B cell (primary cell): ENCODE results near the gene TCFL5. TPM values are rescaled to one million over a fixed set of nuclear protein-coding genes. Genes with fewer than 3 reads are reported as not detected.
"Not testable (repeated sequence)": the region's sequence is repeated elsewhere in the genome, so short reads cannot be mapped to it uniquely, and the experiment has no call there.

Experiments
- ATAC-seq: fragments of 200-7000 bp; cut with Tn5 transposase; one replicate; pipeline ENCODE4 v1.10.0; 2021; ENCODE audit warnings: low read depth, mild to moderate bottlenecking, moderate number of reproducible peaks, moderate library complexity
- CTCF ChIA-PET: fragments of 350-600 bp; sonication (Branson Sonifier 250); formaldehyde crosslinking; loops from one replicate; lab custom pipeline; 2021; ENCODE audit warnings: antibody characterized with exemption, inconsistent platforms; lab: Charles Lee
- POLR2A ChIA-PET: fragments of 350-600 bp; sonication (Branson Sonifier 250); formaldehyde crosslinking; loops from one replicate; lab custom pipeline; 2021; ENCODE audit warnings: antibody characterized with exemption; lab: Charles Lee
- DNase-seq: peaks from one replicate; pipeline ENCODE4 v3.0.0; 2013
- H2AFZ ChIP-seq: 2 replicates; pipeline ENCODE4 v1.6.1; 2012; ENCODE audit warnings: mild to moderate bottlenecking, low read depth, low read length; ENCODE audit not compliant: insufficient read depth, poor library complexity, severe bottlenecking
- H3K27ac ChIP-seq, 2 donors: 1 replicate in 1 of 2; 2 replicates in 1 of 2; pipeline ENCODE4 v1.5.1; 2012 to 2013; ENCODE audit warnings: low read length in 2 of 2, mild to moderate bottlenecking in 2 of 2, moderate library complexity in 1 of 2
- H3K27me3 ChIP-seq, 4 experiments: fragments of 200-600 bp in 1 of 4; sonication (generic) in 1 of 4; replicated peaks in 1 of 4; 1 replicate in 2 of 4; 2 replicates in 2 of 4; pipeline versions ENCODE4 v1.6.1 to v1.7.0; 2013 to 2016; ENCODE audit warnings: low read length in 3 of 4, mild to moderate bottlenecking in 2 of 4, mixed read lengths in 1 of 4, moderate library complexity in 1 of 4; ENCODE audit not compliant: insufficient read depth in 4 of 4, control insufficient read depth in 3 of 4; ENCODE audit errors: control extremely low read depth in 1 of 4
- H3K36me3 ChIP-seq, 2 experiments: replicated peaks in 1 of 2; 1 replicate in 1 of 2; 2 replicates in 1 of 2; pipeline versions ENCODE4 v1.6.1 to v1.7.1; 2013; ENCODE audit warnings: low read length in 1 of 2; ENCODE audit not compliant: insufficient read depth in 2 of 2, control insufficient read depth in 1 of 2; ENCODE audit errors: control extremely low read depth in 1 of 2, extremely low read depth in 1 of 2
- H3K4me1 ChIP-seq, 2 donors: fragments of 200-600 bp in 1 of 2; sonication (generic) in 1 of 2; 1 replicate in 1 of 2; 2 replicates in 1 of 2; pipeline versions ENCODE4 v1.5.1 to v1.6.1; 2013 to 2017; ENCODE audit warnings: low read length in 2 of 2; ENCODE audit not compliant: control insufficient read depth in 2 of 2, insufficient read depth in 2 of 2
- H3K4me2 ChIP-seq: replicated peaks from 2 replicates; pipeline ENCODE3; 2012; ENCODE audit warnings: mild to moderate bottlenecking, low read depth, low read length; ENCODE audit not compliant: poor library complexity, severe bottlenecking
- H3K4me3 ChIP-seq, 5 experiments: fragments of 200-600 bp in 1 of 5; sonication (generic) in 1 of 5; 1 replicate in 3 of 5; 2 replicates in 2 of 5; pipeline versions ENCODE4 v1.5.1 to v1.7.0; 2011 to 2016; ENCODE audit warnings: low read length in 4 of 5, mild to moderate bottlenecking in 4 of 5, low read depth in 2 of 5, control low read depth in 1 of 5, moderate library complexity in 1 of 5; ENCODE audit not compliant: insufficient read depth in 1 of 5; ENCODE audit errors: control extremely low read depth in 1 of 5, extremely low read depth in 1 of 5
- H3K79me2 ChIP-seq: fragments of 200-600 bp; sonication (generic); one replicate; pipeline ENCODE4 v1.6.0; 2016; ENCODE audit warnings: low read length; ENCODE audit not compliant: control insufficient read depth, insufficient read depth
- H3K9ac ChIP-seq: fragments of 200-600 bp; sonication (generic); 2 replicates; pipeline ENCODE4 v1.6.1; 2017; ENCODE audit warnings: mild to moderate bottlenecking, low read length, moderate library complexity
- H3K9me3 ChIP-seq, 3 donors: one replicate each; pipeline versions ENCODE4 v1.6.1 to v1.7.1; 2013; ENCODE audit warnings: low read length in 2 of 3; ENCODE audit not compliant: control insufficient read depth in 2 of 3, insufficient read depth in 1 of 3; ENCODE audit errors: control extremely low read depth in 1 of 3
- H4K20me1 ChIP-seq: 2 replicates; pipeline ENCODE4 v1.6.0; 2012; ENCODE audit warnings: mild to moderate bottlenecking, low read length; ENCODE audit not compliant: insufficient read depth, control insufficient read depth, poor library complexity, severe bottlenecking
- H3K27ac Mint-ChIP-seq: one replicate; pipeline ENCODE4 v1.8.0; 2021; ENCODE audit warnings: mixed read lengths
- H3K27me3 Mint-ChIP-seq: one replicate; pipeline ENCODE4 v1.8.0; 2021; ENCODE audit warnings: mixed read lengths
- H3K4me1 Mint-ChIP-seq: one replicate; pipeline ENCODE4 v1.8.0; 2021; ENCODE audit warnings: mixed read lengths
- H3K4me3 Mint-ChIP-seq: one replicate; pipeline ENCODE4 v1.8.0; 2021; ENCODE audit warnings: mixed read lengths
- H3K9me3 Mint-ChIP-seq: one replicate; pipeline ENCODE4 v1.8.0; 2022; ENCODE audit warnings: mixed read lengths; ENCODE audit not compliant: insufficient read depth
- CTCF ChIP-seq: fragments of 200-600 bp; IDR thresholded peaks from one replicate; pipeline ENCODE4 v1.8.0; 2022; ENCODE audit warnings: antibody characterized with exemption, mild to moderate bottlenecking
- EZH2 ChIP-seq: IDR thresholded peaks from 2 replicates; pipeline ENCODE4 v1.6.1; 2012; ENCODE audit warnings: borderline replicate concordance, low read depth, mild to moderate bottlenecking, moderate library complexity, low read length; ENCODE audit not compliant: insufficient read depth, poor library complexity, severe bottlenecking
- WGBS: methylation state at CpG from one replicate; pipeline ENCODE4 v1.1.5; 2013; ENCODE audit warnings: missing lambda C conversion rate; ENCODE audit not compliant: insufficient coverage; 5-methylcytosine and 5-hydroxymethylcytosine counted together
- intact Hi-C: fragments of 100-400 bp; cut with micrococcal nuclease; formaldehyde crosslinking; loops from one replicate; pipeline ENCODE4 v1.10.0; 2022
- polyA plus RNA-seq: library from polyadenylated mRNA; depleted of rRNA; stranded (reverse); fragments of >200 nt; gene quantifications from 2 replicates; pipeline ENCODE4 v1.2.3, GENCODE V29; 2012
- total RNA-seq, 2 donors: library from RNA; stranded (reverse); fragments of 120-200 nt in 1 of 2; gene quantifications; 1 replicate in 1 of 2; 2 replicates in 1 of 2; pipeline versions ENCODE4 v1.2.3 to v1.2.4, GENCODE V29; 2013 to 2022

TCFL5 gene
- total and polyA plus RNA-seq, 2 donors (not counting 1 experiment from before 2014, with no cell fraction given): 2.0 to 16.2 TPM

- Histone ChIP-seq H3K4me2 (no peak overlapping the region), H3K27ac (no peak overlapping the region), H3K4me3 (no peak overlapping the region), H4K20me1 (peaks cover under 1% of the 10 kb centered on the region), H3K36me3 (peaks cover 2 to 9% of the 10 kb centered on the region in 2 experiments), H3K27me3 (peaks cover 0 to 2% (median under 1%) of the 10 kb centered on the region in 4 experiments), H2AFZ (no peak overlapping the region), H3K79me2 (peaks cover 5% of the 10 kb centered on the region), H3K9me3 (no peaks in the 10 kb centered on the region), H3K9ac (no peak overlapping the region), H3K4me1 (peaks cover 0 to 11% of the 10 kb centered on the region in 2 donors)
- no peak for TF ChIP-seq CTCF
- no peak for TF ChIP-seq EZH2
- ChIA-PET POLR2A (no interaction called here), CTCF (interaction anchor here (0.6 to 1.6 kb wide), 2 partner anchors 45 to 369 kb away, joined by 3 read pairs; no protein-coding TSS in a partner anchor)
- Mint-ChIP-seq H3K27ac (no peak overlapping the region), H3K4me1 (peaks cover 7% of the 10 kb centered on the region), H3K9me3 (no peaks in the 10 kb centered on the region), H3K4me3 (no peak overlapping the region), H3K27me3 (no peaks in the 10 kb centered on the region)
- ATAC-seq (no peak), DNase-seq (no peak)
- 95% methylated on average over 13 of the region's 13 CpGs for WGBS
- intact Hi-C loops: no loop called here
These were observed 7.5 kb downstream of the TCFL5 start for GRCh38 chr20:62854121-62854520.

GRCh38 chr20:62853304-62853703 lies 8.3 kb downstream of the TCFL5 start:
- H3K79me2 ChIP-seq, intact Hi-C loops, H3K4me1 Mint-ChIP-seq, H3K36me3 ChIP-seq, H3K4me2 ChIP-seq, ATAC-seq, H4K20me1 ChIP-seq, H3K9me3 Mint-ChIP-seq, H3K4me1 ChIP-seq, POLR2A ChIA-PET, H3K9ac ChIP-seq, H3K27me3 ChIP-seq, H3K4me3 Mint-ChIP-seq, H3K9me3 ChIP-seq, H2AFZ ChIP-seq, H3K27ac ChIP-seq, H3K4me3 ChIP-seq, H3K27ac Mint-ChIP-seq, H3K27me3 Mint-ChIP-seq, DNase-seq: not testable (repeated sequence)
- 90% methylated on average over 4 of the region's 6 CpGs for whole genome bisulfite sequencing
- CTCF ChIA-PET: interaction anchor here (1.6 kb wide), 1 partner anchor 370 kb away, joined by 3 read pairs; no protein-coding TSS in a partner anchor
